OCI-LY1 (cell line): ENCODE results near the gene ARIH1.

Source experiments
- H2AFZ ChIP-seq: fragments of 200-600 bp; sonication (generic), shearing (Covaris generic); 2 replicates; pipeline ENCODE4 v1.6.0; 2014; ENCODE audit warnings: antibody characterized with exemption, mild to moderate bottlenecking, low read length
- H3F3A ChIP-seq: fragments of 200-600 bp; sonication (generic), shearing (Covaris generic); 2 replicates; pipeline ENCODE4 v1.6.0; 2014; ENCODE audit warnings: mild to moderate bottlenecking, antibody characterized with exemption, low read length, moderate library complexity; ENCODE audit not compliant: insufficient read depth
- H3K27ac ChIP-seq: fragments of 200-600 bp; sonication (generic); 2 replicates; pipeline ENCODE4 v1.5.1; 2014; ENCODE audit warnings: low read length, mixed run types, mild to moderate bottlenecking, low read depth; ENCODE audit not compliant: poor library complexity, severe bottlenecking
- H3K27me3 ChIP-seq: fragments of 200-600 bp; sonication (generic); 2 replicates; pipeline ENCODE4 v1.6.0; 2014; ENCODE audit warnings: antibody characterized with exemption, mild to moderate bottlenecking, low read length, moderate library complexity; ENCODE audit not compliant: insufficient read depth
- H3K36me3 ChIP-seq: fragments of 200-600 bp; sonication (generic); 2 replicates; pipeline ENCODE4 v1.6.1; 2014; ENCODE audit warnings: mild to moderate bottlenecking, antibody characterized with exemption, low read length, moderate library complexity, mixed read lengths; ENCODE audit not compliant: insufficient read depth
- H3K4me1 ChIP-seq: fragments of 200-600 bp; sonication (generic); 2 replicates; pipeline ENCODE4 v1.5.1; 2014; ENCODE audit warnings: mild to moderate bottlenecking, low read length, moderate library complexity; ENCODE audit not compliant: insufficient read depth, severe bottlenecking
- H3K4me2 ChIP-seq: fragments of 200-600 bp; sonication (generic), shearing (Covaris generic); 2 replicates; pipeline ENCODE4 v1.6.1; 2014; ENCODE audit warnings: low read length
- H3K4me3 ChIP-seq: fragments of 200-600 bp; sonication (generic); 2 replicates; pipeline ENCODE4 v1.5.1; 2014; ENCODE audit warnings: low read length, low read depth, mild to moderate bottlenecking, mixed read lengths; ENCODE audit not compliant: poor library complexity, severe bottlenecking
- H3K79me2 ChIP-seq: fragments of 200-600 bp; shearing (Covaris generic); 2 replicates; pipeline ENCODE4 v1.6.1; 2016; ENCODE audit warnings: mixed run types, low read length, mixed read lengths; ENCODE audit not compliant: insufficient read depth
- H3K9ac ChIP-seq: fragments of 200-600 bp; sonication (generic), shearing (Covaris generic); 2 replicates; pipeline ENCODE4 v1.6.1; 2014; ENCODE audit warnings: mild to moderate bottlenecking, low read length, mixed read lengths
- H3K9me2 ChIP-seq: fragments of 200-600 bp; sonication (generic), shearing (Covaris generic); 2 replicates; pipeline ENCODE4 v1.6.1; 2014; ENCODE audit warnings: low read depth, mild to moderate bottlenecking, low read length, mixed read lengths
- H3K9me3 ChIP-seq: fragments of 200-600 bp; shearing (Covaris generic); 2 replicates; pipeline ENCODE4 v1.6.1; 2014; ENCODE audit warnings: low read length, mixed read lengths
- H4K20me1 ChIP-seq: fragments of 200-600 bp; sonication (generic), shearing (Covaris generic); 2 replicates; pipeline ENCODE4 v1.6.0; 2016; ENCODE audit warnings: mild to moderate bottlenecking, low read length; ENCODE audit not compliant: insufficient read depth
- EZH2 ChIP-seq: fragments of 200-600 bp; sonication (generic), shearing (Covaris generic); IDR thresholded peaks from 2 replicates; pipeline ENCODE4 v1.8.0; 2017; ENCODE audit warnings: borderline replicate concordance, mixed run types, mild to moderate bottlenecking, antibody characterized with exemption, low read length, moderate library complexity, mixed read lengths
- TF ChIP-seq, protein P1 (sequence below): fragments of 200-600 bp; sonication (generic), shearing (Covaris generic); IDR thresholded peaks from 2 replicates; pipeline ENCODE4 v1.5.1; 2017; ENCODE audit warnings: mild to moderate bottlenecking, antibody characterized with exemption, low read length, moderate library complexity, mixed read lengths

ARIH1 gene

DNA sequence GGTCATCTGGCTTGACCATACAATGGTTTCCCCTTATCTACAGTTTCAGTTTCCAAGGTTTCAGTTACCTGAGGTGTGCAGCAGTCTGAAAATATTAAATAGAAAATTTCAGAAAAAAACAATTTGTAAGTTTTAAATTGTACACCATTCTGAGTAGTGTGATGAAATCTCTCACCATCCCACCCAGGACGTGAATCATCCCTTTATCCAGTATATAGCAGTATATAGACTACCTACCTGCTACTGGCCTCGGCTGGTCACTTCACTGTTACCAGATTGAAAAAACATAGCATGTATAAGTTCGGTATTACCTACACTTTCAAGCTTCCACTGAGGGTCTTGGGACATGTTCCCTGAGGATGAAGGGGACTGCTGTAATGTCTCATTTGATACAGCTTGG lies 12.0 kb downstream of the ARIH1 start:
- Histone ChIP-seq H3K36me3 (peaks cover 6% of the 10 kb centered on the region), H4K20me1 (no peaks in the 10 kb centered on the region), H3K27me3 (no peaks in the 10 kb centered on the region), H3K79me2 (peaks cover 94% of the 10 kb centered on the region), H3K4me1 (no peaks in the 10 kb centered on the region), H3K9me3 (no peaks in the 10 kb centered on the region), H3F3A (no peaks in the 10 kb centered on the region), H3K9ac (no peak overlapping the region), H3K9me2 (no peaks in the 10 kb centered on the region), H2AFZ (no peak overlapping the region), H3K4me3 (no peak overlapping the region), H3K27ac (no peak overlapping the region), H3K4me2 (no peak overlapping the region)
- TF ChIP-seq, protein P1, sequence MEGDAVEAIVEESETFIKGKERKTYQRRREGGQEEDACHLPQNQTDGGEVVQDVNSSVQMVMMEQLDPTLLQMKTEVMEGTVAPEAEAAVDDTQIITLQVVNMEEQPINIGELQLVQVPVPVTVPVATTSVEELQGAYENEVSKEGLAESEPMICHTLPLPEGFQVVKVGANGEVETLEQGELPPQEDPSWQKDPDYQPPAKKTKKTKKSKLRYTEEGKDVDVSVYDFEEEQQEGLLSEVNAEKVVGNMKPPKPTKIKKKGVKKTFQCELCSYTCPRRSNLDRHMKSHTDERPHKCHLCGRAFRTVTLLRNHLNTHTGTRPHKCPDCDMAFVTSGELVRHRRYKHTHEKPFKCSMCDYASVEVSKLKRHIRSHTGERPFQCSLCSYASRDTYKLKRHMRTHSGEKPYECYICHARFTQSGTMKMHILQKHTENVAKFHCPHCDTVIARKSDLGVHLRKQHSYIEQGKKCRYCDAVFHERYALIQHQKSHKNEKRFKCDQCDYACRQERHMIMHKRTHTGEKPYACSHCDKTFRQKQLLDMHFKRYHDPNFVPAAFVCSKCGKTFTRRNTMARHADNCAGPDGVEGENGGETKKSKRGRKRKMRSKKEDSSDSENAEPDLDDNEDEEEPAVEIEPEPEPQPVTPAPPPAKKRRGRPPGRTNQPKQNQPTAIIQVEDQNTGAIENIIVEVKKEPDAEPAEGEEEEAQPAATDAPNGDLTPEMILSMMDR: no peak
- TF ChIP-seq EZH2: no peak

DNA sequence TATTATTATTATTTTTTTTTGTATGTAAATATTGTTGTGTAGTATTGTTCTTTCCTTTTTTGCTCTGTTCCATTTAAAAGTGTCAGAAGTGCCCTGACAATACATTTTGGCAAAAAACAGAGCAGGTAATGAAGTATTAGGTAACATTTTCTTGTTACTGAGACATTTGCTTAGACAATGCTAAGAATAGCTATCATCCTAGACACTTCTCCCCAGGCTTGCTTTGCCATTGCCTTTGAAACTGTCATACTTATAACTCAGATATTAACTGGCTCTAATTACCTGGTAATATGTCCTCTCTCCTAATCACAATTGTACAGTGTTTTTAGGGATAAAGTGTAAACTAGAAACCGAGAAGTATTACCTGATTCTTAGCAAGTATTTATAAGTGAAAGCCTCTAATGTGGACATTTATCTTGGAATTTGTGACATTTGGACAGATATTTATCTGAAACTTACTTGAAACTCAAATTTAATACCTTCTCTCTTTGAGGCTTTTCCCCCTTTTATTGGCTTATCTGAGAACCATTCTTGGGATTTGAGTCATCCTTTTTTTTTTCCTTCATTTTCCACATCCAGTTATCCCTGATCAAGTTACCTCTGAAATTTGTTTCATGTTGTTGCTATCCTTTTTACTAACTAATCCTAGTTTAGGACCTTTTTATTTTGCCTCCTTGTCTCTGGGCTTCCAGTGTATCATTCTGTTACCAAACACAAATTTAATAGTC lies 13.1 kb downstream of the ARIH1 start:
- Histone ChIP-seq H3K9me3 (no peaks in the 10 kb centered on the region), H3K36me3 (peaks cover 5% of the 10 kb centered on the region), H3F3A (no peaks in the 10 kb centered on the region), H2AFZ (no peak overlapping the region), H3K4me1 (no peaks in the 10 kb centered on the region), H4K20me1 (no peaks in the 10 kb centered on the region), H3K9ac (no peak overlapping the region), H3K4me2 (no peak overlapping the region), H3K27ac (no peak overlapping the region), H3K79me2 (peaks cover 94% of the 10 kb centered on the region), H3K9me2 (no peaks in the 10 kb centered on the region), H3K4me3 (no peak overlapping the region), H3K27me3 (no peaks in the 10 kb centered on the region)
- no peak for TF ChIP-seq EZH2
- TF ChIP-seq, protein P1: no peak

DNA sequence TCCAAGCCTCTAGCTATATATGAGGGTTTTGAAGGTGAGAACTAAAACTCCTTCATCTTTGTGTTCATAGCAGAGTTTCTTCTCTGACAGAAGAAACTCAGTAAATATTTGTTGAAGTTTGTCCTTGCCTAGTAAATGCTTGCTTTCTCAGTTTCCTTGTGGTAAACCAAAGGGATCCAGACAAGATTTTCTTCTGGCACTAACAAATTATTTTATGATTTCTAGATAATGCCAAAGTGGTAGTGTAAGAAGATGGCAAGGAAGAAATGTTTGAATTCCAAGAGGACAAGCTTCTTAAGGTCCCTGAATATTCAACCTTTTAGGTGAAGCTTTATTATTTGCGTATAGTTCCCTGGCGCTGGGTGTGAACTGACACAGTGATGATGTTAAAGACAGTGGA lies 14.4 kb downstream of the ARIH1 start:
- no peak overlapping the region for H3K4me2 ChIP-seq
- peaks cover 94% of the 10 kb centered on the region for H3K79me2 ChIP-seq
- H3K9me2 ChIP-seq: no peaks in the 10 kb centered on the region
- no peak overlapping the region for H2AFZ ChIP-seq
- no peaks in the 10 kb centered on the region for H3K27me3 ChIP-seq
- H3K9me3 ChIP-seq: no peaks in the 10 kb centered on the region
- H3K4me3 ChIP-seq: no peak overlapping the region
- H3K4me1 ChIP-seq: no peaks in the 10 kb centered on the region
- no peaks in the 10 kb centered on the region for H4K20me1 ChIP-seq
- no peak for TF ChIP-seq EZH2
- TF ChIP-seq, protein P1: no peak
- H3K27ac ChIP-seq: no peak overlapping the region
- H3K9ac ChIP-seq: no peak overlapping the region
- no peaks in the 10 kb centered on the region for H3F3A ChIP-seq
- H3K36me3 ChIP-seq: peaks cover 5% of the 10 kb centered on the region
